Iris pigment epithelial cell (primary cell): Measurements from ENCODE around the gene SEMA4D.
"Not testable (repeated sequence)": the region's sequence is repeated elsewhere in the genome, so short reads cannot be mapped to it uniquely, and the experiment has no call there.

ENCODE experiments used
- DNase-seq: peaks from one replicate; pipeline ENCODE4 v3.0.0-alpha.2; 2011; ENCODE audit warnings: low read depth

SEMA4D gene

DNA sequence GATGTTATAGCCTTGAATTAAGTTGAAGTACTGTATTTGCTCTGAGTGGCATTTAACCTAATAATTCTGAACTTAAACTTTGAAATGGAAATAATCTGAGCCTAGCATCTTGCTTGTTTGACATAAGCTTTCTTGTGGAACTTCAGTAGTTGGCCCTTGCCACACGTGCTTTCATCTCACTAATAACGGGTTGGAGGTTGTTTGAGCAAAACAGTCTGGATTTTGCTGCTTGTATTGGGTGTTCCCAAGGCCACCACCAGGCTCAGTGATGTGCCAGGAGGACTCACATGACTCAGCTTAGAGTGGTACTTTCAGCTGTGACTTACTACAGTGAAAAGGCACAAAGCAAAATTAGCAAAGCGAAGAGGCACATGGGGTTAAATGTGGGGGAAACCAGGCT is 143.9 kb downstream of the SEMA4D start:
- DNase-seq, result peak; percentile 13

DNA sequence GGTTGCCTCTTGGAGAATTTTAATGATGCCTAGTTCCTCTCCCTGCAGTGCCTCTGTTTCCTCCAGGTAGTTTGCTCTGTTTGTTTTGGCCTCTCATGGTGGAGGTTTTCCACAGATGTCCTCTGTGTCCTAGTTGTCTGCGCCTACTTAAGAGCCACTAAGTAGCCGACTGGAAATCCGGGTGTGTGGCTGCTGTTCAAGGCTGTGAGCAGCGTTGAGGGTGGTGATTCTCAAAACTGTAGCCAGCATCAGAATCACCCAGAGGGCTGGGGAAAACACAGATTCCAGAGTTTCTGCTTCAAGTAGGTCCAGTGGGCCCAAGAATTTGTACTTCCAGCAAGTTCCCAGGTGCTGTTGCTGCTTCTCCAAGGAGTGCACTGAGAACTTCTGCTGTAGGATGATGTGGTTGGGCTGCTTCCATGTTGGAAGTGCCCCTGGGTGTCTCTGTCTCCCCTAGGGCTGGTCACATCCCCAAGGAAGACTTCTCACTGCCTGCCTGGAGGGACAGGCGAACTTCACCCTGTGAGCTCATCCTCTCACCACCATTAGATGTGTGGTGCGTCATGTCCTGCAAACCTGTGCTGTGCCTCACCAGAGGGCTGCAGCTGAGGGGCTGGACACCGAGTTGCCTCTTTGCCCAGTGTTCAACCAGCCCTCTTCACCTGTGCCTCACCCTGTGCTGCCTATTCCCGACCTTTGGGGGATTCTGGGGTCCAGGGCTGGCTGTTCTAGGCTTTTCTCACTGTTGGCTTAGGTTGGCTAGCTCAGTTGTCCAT is 144.9 kb downstream of the SEMA4D start:
- no peak for DNase-seq

DNA sequence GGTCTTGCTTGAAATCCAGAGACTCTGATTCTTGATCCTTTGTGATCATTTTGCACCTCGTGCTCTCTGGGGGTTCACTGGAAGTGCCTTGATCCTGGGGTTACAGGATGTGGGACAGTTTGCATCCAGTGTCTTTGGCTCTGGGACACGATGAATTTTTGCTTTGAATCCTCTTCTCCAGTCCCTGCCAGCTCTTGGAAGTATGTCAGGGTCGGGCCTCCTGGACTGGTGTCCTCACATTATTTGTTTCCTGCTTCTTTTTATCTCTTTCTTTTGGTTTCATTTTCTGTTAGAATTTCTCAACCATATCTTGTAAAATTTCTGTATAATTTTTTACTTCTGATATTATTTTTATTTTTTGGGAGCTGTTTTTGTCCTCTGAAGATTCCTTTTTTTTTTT is 145.5 kb downstream of the SEMA4D start:
- DNase-seq, result no peak

DNA sequence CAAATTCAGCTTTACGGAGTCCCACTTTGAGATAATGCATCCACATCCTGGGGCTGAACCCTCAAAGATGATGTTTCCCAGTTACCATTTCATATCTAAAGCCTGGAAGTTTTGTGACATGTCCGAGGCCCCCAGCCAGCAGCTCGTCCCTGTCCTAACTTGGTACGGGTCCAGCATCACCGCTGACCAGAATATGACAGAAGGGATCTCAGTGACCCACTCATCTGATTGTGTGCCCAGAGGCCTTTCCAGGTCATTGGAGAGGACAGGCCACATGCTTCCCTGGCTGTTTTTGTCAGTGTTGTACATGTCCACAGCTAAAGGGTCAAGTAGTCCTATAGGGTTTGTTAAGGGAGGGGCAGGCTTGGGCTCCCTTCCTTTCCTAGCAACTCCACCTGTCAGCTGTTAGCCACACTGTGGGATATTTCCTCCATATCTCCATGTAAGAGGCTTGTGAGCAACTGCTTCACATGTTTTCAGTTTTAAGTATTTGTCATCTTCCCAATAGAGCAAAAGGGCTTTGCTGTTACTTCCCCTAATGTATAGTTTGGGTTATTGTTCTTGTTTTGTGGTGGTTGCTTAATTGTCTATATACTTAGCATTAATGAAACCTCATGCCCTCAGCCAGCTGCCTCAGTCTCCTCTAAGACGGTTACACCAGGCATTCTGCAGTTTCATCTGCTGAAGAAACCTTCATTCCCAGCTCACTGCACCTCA is 146.2 kb downstream of the SEMA4D start:
- no peak for DNase-seq

DNA sequence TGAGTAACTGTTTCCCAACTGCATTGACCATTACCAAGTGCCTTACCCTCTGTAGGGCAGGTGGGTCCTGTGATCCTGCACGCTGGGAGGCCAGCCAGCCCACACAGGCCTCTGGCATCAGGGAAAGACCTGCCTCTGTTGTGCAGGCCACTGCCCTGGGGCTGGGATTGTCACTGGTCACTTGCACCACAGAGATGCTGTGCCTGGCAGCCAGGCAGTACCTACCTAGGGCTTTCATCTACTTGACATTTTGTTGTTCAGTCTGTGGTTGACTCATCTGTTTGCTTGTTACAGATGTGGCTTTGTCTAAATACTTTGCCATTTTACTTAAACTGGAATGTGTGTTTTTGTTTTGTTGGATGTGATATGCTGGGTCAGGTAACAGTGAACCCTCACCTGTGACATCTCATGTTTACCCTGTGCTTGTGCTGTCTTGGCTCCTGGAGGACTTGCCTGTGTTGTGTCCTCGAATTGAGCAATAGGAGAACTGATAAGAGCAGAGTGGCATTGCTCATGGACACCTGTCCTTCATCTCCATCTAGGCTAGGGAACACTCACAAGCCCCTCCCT is 146.8 kb downstream of the SEMA4D start:
- DNase-seq, result no peak

DNA sequence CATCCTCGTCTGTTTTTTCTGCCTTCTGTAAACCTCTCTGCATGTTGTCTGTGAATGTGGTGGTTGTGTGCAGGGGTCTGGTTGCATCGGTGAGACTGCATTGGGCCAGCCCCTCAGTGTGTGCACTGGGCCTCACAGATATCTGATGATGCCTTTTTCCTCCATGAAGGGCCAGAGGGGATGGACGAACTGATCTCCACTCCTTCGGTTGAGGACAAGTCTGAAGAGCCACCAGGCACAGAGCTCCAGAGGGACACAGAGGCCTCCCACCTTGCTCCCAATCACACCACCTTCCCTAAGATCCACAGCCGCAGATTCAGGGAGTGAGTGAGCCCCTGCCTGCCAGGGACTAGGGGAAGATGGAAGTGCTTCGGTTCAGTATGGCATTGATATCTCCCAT is 148.3 kb downstream of the SEMA4D start:
- no peak for DNase-seq

DNA sequence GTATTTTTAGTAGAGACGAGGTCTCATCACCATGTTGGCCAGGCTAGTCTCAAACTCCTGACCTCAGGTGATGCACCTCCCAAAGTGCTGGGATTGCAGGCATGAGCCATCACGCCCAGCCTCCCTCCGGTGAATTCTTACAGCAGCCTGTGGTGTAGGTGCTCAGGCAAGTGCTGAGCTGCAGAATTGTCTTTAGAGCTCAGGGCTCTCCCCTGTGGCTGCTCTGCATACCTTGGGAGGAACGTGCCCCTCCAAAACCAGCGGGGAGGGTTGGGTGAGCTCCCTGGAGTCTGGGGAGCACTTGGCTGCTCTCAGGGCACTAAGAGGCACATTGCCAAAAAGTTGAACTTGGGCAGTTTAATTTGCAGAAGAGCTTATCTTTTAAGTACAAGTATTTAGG is 150.3 kb downstream of the SEMA4D start:
- DNase-seq, result no peak

DNA sequence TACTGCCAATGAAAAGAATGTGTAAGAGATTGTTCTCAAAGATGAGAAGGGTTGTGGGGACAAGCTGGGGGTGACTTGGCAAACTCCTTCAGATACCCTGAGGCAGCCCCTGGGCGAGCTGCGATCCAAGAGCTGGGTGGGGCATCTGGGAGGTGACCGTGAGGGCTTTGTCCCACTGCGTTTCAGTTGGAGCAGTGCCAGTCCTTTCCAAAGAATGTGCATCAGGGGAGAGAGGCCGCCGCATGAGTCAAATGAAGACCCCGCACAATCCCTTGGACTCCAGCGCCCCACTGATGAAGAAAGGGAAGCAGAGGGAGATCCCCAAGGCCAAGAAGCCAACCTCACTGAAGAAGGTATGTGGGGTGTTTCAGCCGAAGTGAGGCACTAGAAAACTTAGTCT is 151.2 kb downstream of the SEMA4D start:
- no peak for DNase-seq

DNA sequence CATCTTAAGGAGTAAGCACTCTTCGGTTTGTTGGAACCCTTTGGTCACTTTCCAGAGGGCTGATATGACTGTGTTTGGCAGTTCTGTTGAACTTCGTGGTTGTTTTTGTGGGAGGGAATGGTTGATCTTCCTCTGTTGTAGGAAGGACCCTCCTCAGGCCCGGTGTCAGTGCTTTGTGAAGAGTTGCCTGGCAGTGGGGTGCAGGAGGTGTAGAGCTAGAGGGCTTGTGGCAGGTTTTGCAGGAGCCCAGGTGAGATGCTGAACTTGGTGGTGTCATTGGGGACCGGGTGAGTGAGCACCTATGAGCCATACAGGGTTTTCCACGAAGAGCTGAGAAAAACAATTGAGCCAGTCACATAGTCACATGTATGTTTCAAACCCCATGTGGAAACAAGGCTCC is 152.4 kb downstream of the SEMA4D start:
- DNase-seq, result no peak

DNA sequence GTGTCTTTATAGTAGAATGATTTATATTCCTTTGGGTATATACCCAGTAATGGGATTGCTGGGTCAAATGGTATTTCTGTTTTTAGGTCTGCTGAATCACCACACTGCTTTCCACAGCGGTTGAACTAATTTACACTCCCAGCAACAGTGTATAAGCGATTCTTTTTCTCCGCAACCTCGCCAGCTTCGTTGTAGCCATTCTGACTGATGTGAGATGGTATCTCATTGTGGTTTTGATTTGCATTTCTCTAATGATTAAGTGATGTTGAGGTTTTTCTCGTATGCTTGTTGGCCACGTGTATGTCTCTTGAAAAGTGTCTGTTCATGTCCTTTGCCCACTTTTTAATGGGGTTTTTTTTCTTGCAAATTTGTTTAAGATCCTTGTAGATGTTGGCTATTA is 154.1 kb downstream of the SEMA4D start:
- not testable (repeated sequence) for DNase-seq

DNA sequence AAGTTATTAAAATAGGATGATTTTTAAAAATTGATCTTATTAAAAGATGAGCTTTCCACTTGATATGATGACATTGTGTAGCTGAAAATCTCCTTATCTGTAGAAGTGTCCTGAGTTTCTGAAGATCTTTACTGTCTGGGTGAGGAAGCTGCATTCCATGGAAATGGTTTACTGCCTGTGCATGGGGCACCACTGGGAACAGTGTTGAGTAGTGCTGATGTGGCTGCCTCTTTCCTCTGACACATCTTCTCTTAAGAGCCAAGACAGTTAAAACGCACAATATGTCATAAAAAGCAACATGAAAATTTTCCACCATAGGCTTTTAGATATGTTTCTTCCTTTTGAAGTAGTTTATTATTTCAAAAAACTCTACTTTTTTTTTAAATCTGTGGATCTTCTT is 155.0 kb downstream of the SEMA4D start:
- peak; percentile 18 for DNase-seq

DNA sequence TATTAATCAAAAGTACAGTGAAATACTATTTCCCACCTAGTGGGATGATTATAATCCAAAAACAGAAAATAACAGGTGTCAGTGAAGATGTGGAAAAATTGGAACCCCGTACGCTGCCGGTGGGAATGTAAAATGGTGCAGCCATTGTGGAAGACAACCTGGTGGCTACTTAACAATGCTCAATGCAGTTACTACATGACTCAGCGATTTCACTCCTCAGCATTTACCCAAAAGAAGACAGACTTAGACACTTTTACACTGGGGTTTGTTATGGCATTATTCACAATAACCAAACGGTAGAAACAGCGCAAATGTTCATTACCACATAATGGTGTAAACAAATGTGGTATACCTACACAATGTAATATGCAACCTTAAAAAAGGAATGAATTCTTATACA is 155.7 kb downstream of the SEMA4D start:
- DNase-seq, result no peak

DNA sequence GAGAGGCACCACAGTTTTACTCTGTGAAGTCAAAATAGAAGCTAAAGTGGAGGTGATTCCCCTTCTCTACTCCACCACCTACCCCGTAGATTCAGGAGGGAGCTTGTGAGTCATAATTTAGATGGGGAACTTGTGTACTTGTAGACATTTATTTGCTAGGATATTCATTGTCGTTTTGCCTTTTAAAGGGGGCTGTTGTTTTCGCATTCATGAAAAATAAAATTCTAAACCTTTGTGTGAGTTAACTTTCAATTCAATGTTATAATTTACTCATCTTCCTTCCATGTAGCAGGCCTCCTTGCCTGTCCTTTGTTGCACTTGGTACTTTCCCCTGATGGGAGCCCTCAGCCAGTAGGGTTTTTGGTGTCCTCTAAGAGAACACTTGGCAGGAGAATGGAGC is 157.6 kb downstream of the SEMA4D start:
- DNase-seq, result no peak

DNA sequence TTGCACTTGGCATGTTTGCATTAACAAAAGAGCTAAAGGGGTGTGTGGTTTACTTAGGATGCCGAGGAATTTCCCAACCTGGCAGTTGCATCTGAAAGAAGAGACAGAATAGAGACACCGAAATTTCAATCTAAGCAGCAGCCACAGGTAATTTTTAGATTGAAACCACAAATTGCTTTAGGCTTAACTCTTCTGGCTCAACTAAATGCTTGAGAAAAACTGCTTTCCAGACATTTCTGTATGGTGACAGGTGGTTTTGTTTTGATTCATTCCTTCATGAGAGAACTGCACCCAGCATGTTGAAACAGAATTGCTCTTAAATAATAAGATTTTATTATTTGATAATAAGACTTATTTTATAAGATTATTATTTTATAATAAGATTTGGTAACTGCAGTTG is 158.1 kb downstream of the SEMA4D start:
- DNase-seq, result no peak

DNA sequence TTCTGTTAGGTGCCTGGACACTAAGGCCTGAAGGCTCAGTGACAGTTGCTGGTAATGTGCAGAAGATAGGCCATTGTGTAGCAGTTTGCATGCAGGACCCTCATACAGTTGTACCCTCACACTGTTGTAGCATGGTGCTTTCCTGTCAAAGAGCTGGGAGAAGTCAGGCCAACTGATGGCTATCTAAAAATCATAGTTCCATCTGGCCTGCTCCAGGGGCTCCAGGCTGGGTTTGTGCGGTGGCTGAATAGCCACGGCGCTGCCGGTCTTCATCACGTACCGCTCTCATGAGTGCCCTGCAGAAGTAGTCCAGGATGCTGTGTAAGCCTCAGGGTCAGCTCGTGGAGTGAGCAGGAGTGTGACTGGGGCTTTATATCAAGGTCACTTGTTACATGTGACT is 167.4 kb downstream of the SEMA4D start:
- DNase-seq, result no peak

DNA sequence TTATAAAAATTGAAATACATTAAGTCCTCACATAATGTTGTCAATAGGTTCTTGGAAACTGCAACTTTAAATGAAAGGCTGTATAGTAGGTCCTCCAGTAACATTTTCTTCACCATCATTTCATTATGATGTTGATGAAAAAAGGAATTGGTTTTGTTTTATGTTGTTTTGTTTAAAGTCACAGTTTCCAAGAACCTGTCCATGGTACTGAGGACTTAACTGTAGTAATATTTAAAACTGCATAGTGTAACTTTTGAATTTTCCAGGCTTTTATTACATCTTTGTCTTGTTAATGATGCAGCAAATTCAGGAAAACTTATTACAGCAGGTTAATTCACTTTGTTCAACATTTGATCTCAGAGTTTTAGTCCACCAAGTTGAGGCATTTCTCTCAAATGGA is 168.0 kb downstream of the SEMA4D start:
- no peak for DNase-seq

DNA sequence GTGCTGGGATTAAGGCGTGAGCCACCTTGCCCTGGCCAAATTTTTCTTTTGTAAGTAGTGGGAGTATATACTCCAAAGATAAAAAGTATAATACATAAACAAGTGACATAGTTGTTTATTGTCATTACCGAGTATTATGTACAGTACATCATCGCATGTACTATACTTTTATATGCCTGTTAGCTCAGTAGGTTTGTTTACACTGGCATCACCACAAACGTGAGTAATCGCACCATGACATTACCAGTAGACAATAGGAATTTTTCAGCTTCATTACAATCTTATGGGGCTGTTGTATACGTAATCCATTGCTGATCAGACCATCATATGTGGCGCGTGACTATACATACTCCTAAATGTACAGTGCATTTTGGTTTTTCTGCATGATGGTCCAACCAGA is 169.8 kb downstream of the SEMA4D start:
- DNase-seq, result no peak

DNA sequence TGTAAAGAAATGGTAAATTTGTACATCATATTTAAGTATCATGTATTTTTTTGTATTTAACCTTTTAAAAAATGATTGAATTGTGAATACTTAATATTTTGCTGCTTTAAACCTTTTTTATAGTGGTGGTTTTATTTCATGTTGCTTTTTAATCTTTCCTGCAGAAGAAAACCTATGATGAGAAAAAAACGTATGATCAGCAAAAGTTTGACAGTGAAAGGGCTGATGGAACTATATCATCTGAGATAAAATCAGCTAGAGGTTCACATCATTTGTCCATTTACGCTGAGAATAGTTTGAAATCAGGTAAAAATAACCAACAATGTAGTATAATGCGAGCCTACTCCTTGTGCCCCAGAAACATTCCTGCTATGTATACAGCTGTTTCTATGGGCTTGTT is 172.2 kb downstream of the SEMA4D start:
- DNase-seq, result no peak

DNA sequence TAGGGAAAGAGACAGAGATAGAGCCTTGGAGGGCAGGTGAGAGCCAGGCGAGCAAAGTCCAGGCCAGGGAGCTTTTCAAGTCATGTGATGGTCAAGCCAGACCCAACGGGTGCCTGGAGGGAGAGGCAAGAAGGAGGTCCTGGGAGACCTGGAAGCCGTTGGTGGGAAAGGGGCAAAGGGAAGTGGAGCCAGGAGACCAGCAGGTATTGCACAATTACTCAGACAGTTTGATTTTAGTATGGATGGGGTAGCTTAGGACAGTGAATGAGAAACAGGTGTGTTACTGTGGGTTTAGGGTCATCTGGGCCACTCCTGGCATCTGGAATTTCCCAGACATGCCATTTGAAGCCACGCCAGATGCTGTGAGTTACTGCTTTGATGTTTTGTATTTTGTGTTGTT is 174.5 kb downstream of the SEMA4D start:
- DNase-seq, result no peak

DNA sequence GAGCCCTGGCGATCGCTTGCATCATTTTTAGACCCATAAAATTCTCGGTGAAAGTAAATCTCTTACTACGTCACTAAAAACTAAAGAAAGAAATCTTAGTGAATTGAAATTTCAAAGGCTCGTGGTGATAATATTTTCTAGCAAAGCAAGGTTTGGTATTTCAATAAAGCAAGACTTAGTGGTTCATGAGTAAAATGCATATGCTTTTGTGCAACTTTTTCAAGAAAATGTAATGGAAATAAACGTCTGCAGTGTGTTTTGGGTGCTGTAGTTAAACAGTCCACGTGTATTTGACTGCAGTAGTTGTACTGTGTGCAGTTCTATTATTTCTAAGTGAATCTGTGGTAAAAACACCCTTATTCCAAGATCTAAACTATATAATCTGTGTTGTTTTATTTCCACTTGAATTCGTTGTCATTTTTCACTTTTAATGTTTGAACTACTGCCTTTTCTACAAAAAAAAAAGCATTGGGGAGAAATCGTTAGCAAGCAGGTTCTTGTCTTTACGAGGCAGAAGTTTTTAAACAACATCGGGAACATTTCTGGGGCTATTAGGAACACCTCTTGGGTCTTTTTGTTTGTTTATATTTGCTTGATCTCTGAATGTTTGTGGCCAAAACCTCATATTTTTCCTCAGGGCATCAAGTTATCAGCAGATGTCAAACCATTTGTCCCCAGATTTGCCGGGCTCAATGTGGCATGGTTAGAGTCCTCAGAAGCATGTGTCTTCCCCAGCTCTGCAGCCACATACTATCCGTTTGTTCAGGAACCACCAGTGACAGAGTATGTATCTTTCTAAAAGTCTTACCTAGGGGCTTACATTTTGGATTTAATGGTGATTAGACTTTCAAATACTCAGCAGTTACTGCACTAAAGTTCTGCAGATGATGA is 178.7 kb downstream of the SEMA4D start:
- DNase-seq, result no peak

DNA sequence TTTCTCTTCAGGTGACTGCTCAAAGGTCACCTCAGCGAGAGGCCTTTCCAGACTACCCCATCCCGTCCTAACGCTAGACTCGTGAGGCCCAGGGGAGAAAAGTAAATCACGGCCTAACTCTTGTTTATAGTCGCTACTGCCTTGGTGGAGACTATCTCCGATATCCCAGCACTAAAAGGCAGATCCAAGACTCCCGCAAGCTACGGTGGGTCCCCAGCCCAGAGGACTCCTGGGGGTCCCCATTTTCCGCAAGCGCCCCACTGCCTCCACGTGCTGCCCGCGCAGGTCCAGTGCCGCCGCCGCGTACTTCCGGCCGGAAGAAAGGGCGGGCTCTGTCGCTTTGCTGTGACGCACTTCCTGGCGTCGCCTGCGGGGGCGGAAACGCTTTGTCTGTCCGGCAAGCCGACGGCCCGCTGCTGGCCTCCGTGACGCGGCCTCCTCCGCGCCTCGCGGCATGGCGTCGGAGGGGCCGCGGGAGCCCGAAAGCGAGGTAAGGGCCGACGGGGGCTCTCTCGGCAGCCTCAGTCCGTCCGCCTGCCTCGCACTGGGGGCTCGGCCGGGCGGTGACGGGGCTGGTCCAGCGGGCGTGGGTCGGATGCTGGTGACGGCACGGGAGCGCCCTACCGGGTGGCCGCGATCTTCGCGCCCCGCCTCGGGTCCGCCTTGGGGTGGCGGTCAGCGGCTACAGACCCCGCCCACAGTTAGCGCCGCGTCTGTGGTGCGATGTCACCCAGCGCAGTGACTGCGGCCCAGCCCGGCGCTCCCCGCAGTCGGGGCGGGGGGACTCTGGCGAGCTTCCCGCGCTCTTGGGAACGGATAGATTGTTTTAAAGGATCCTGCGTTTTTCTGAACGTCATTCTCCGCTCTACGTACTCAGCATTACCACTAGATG is 179.5 kb downstream of the SEMA4D start, which contains the start of gene SECISBP2:
SECISBP2 (plus strand) TSS at position 378 of the 892 bp plus-strand sequence; CDS start at position 455, 77 bp downstream.
- DNase-seq, result peak; percentile 96
